K562 (cell line): ENCODE results near the gene TRIM25. TPM values are rescaled to one million over a fixed set of nuclear protein-coding genes. Genes with fewer than 3 reads are reported as not detected.

Source experiments
- ARHGAP35 ChIP-seq: fragments of 450-650 bp; IDR thresholded peaks from 2 replicates; pipeline ENCODE4 v1.6.1; 2018; ENCODE audit not compliant: partially characterized antibody
- CBFB ChIP-seq: sonication (generic); formaldehyde crosslinking; IDR thresholded peaks from 2 replicates; pipeline ENCODE4 v1.4.0; 2020; ENCODE audit warnings: mild to moderate bottlenecking, missing genetic modification reagents
- FOXA1 ChIP-seq: fragments of 450-650 bp; IDR thresholded peaks from 2 replicates; pipeline ENCODE4 v1.6.1; 2016; ENCODE audit warnings: mild to moderate bottlenecking, borderline replicate concordance
- HLTF ChIP-seq: fragments of 450-650 bp; IDR thresholded peaks from 2 replicates; pipeline ENCODE4 v1.6.1; 2016
- KLF13 ChIP-seq: fragments of 450-650 bp; IDR thresholded peaks from 2 replicates; pipeline ENCODE4 v1.6.1; 2016; ENCODE audit warnings: missing genetic modification characterization, low read depth, mild to moderate bottlenecking, missing compliant biosample characterization, moderate library complexity, borderline replicate concordance
- MYBL2 ChIP-seq, 2 experiments: fragments of 450-650 bp in 1 of 2; sonication (generic) in 1 of 2; formaldehyde crosslinking in 1 of 2; IDR thresholded peaks; 2 replicates each; pipeline versions ENCODE4 v1.6.1 to v1.8.1; 2017 to 2022; ENCODE audit warnings: borderline replicate concordance in 1 of 2, inconsistent platforms in 1 of 2, low read depth in 1 of 2, mild to moderate bottlenecking in 1 of 2, missing genetic modification reagents in 1 of 2, moderate library complexity in 1 of 2
- POLR2A ChIP-seq: fragments of 450-650 bp; conservative IDR thresholded peaks from 2 replicates; pipeline ENCODE4 v1.6.1; 2016
- RBM14 ChIP-seq: fragments of 200-400 bp; formaldehyde crosslinking; IDR thresholded peaks from 2 replicates; pipeline ENCODE4 v1.6.1; 2018; ENCODE audit warnings: low read depth, mild to moderate bottlenecking, low read length, moderate library complexity, borderline replicate concordance; ENCODE audit not compliant: insufficient read depth
- SP2 ChIP-seq: IDR thresholded peaks from 2 replicates; pipeline ENCODE4 v1.6.1; 2011; ENCODE audit warnings: mild to moderate bottlenecking, low read depth, low read length, moderate library complexity; ENCODE audit not compliant: poor library complexity, severe bottlenecking; ENCODE audit errors: extremely low read depth
- SRSF1 ChIP-seq: fragments of 200-400 bp; formaldehyde crosslinking; IDR thresholded peaks from 2 replicates; pipeline ENCODE4 v1.6.1; 2017; ENCODE audit warnings: mild to moderate bottlenecking, low read depth, low read length, moderate library complexity
- TAF1 ChIP-seq: IDR thresholded peaks from 2 replicates; pipeline ENCODE4 v1.6.1; 2011; ENCODE audit warnings: mild to moderate bottlenecking, low read length, moderate library complexity; ENCODE audit not compliant: insufficient read depth, control insufficient read depth, severe bottlenecking; ENCODE audit errors: extremely low read depth
- TAF7 ChIP-seq: fragments of 450-650 bp; IDR thresholded peaks from 2 replicates; pipeline ENCODE4 v1.6.1; 2016; ENCODE audit warnings: missing genetic modification characterization, missing compliant biosample characterization
- TRIM28 ChIP-seq: fragments of 450-650 bp; IDR thresholded peaks from 2 replicates; pipeline ENCODE4 v1.6.1; 2017
- ZNF165 ChIP-seq: fragments of 250-450 bp; sonication (Bioruptor Pico); IDR thresholded peaks from 2 replicates; pipeline ENCODE4 v1.4.0; 2020; ENCODE audit warnings: borderline replicate concordance
- ZNF699 ChIP-seq: fragments of 250-450 bp; sonication (Bioruptor Pico); IDR thresholded peaks from 2 replicates; pipeline ENCODE4 v1.8.0; 2021; ENCODE audit warnings: mild to moderate bottlenecking, moderate library complexity; ENCODE audit not compliant: insufficient replicate concordance
- ZNF766 ChIP-seq: fragments of 200-800 bp; sonication (Bioruptor generic); conservative IDR thresholded peaks from 2 replicates; pipeline ENCODE4 v1.6.1; 2016; ENCODE audit warnings: missing genetic modification characterization, missing compliant biosample characterization
- polyA plus RNA-seq, 8 experiments: library from polyadenylated mRNA; depleted of rRNA in 4 of 8; stranded (reverse) in 5 of 8; unstranded in 3 of 8; fragments of >200 nt; fragmentation: Nextera tagmentation in 2 of 8; fragmentation: Illumina TruSeq in 1 of 8; extraction: Ambion mirVana in 2 of 8; extraction: Trizol in 1 of 8; gene quantifications; 2 replicates each; pipeline versions ENCODE4 v1.2.1 to v1.2.3, GENCODE V29; 2011 to 2014; ENCODE audit warnings: inconsistent platforms in 1 of 8, missing spikeins in 1 of 8
- total RNA-seq, 7 experiments: library from RNA; depleted of rRNA in 6 of 7; stranded (reverse); fragments of >200 nt in 6 of 7; fragmentation: Illumina TruSeq in 2 of 7; extraction: Trizol in 2 of 7; gene quantifications; 2 replicates each; pipeline versions ENCODE4 v1.2.1 to v1.2.3, GENCODE V29; 2011 to 2021; ENCODE audit warnings: low replicate concordance in 1 of 7
- TF ChIP-seq, protein P1 (sequence below), 3 experiments: fragments of 200-800 bp in 1 of 3; fragments of 250-450 bp in 1 of 3; fragments of 450-650 bp in 1 of 3; sonication (Bioruptor Pico) in 1 of 3; sonication (Bioruptor generic) in 1 of 3; formaldehyde crosslinking in 1 of 3; IDR thresholded peaks; 2 replicates each; pipeline versions ENCODE4 v1.6.1 to v1.8.0; 2016 to 2022; ENCODE audit warnings: mild to moderate bottlenecking in 2 of 3, missing genetic modification characterization in 2 of 3, missing compliant biosample characterization in 1 of 3, moderate library complexity in 1 of 3
- TF ChIP-seq, protein P2 (sequence below): sonication (generic); formaldehyde crosslinking; IDR thresholded peaks from 2 replicates; pipeline ENCODE4 v1.9.0; 2022; ENCODE audit warnings: mild to moderate bottlenecking, missing genetic modification reagents
- TF ChIP-seq, protein P3 (sequence below): fragments of 450-650 bp; IDR thresholded peaks from 2 replicates; pipeline ENCODE4 v1.6.1; 2016; ENCODE audit warnings: antibody characterized with exemption
- TF ChIP-seq, protein P4 (sequence below): fragments of 250-450 bp; sonication (Bioruptor Pico); IDR thresholded peaks from 2 replicates; pipeline ENCODE4 v1.5.1; 2021; ENCODE audit warnings: mild to moderate bottlenecking

The TRIM25 gene
- total and polyA plus RNA-seq, 9 of the 15 experiments (the other 6 are each of a cell fraction or from before 2014, with no cell fraction given) = 5.9 to 49.5 (median 24.5) TPM

DNA sequence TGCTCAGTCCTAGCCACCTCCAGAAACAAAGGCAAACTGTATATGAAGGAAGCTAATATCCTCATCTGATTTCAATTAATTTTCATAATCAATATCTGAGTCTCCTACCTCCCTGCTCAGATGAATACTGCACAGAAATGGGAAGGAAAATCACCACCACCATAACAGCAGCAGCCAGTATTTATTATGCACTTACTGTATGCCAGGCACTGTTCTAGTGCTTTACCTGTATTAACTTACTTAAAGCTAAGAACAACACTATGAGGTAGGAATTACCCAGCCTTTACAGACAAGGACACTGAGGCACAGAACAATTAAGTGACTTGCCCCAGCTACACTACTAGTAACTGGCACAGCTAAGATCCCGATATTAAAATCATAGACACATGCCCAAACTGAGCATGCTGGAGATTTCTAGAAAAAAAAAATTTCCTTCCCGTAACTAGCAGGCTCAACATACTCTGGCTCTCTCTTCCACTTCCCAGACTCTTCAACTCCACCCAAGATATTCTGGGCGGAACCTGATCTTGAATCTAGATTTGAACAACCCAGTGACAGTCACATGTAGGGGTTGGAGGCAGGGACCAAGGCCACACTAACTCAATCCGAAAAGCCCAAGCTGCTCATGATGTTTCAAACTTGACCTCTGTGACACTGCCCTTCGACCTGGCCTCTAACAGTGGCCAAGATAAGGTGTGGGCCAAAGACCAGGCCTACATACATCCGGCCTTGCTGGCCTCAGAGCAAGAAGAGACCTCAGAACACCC, 3.9 kb downstream of the TRIM25 start (continued):
- TF ChIP-seq, protein P1, sequence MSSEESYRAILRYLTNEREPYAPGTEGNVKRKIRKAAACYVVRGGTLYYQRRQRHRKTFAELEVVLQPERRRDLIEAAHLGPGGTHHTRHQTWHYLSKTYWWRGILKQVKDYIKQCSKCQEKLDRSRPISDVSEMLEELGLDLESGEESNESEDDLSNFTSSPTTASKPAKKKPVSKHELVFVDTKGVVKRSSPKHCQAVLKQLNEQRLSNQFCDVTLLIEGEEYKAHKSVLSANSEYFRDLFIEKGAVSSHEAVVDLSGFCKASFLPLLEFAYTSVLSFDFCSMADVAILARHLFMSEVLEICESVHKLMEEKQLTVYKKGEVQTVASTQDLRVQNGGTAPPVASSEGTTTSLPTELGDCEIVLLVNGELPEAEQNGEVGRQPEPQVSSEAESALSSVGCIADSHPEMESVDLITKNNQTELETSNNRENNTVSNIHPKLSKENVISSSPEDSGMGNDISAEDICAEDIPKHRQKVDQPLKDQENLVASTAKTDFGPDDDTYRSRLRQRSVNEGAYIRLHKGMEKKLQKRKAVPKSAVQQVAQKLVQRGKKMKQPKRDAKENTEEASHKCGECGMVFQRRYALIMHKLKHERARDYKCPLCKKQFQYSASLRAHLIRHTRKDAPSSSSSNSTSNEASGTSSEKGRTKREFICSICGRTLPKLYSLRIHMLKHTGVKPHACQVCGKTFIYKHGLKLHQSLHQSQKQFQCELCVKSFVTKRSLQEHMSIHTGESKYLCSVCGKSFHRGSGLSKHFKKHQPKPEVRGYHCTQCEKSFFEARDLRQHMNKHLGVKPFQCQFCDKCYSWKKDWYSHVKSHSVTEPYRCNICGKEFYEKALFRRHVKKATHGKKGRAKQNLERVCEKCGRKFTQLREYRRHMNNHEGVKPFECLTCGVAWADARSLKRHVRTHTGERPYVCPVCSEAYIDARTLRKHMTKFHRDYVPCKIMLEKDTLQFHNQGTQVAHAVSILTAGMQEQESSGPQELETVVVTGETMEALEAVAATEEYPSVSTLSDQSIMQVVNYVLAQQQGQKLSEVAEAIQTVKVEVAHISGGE (CRISPR knock-in tag; IDR thresholded peaks at IDR 0.05) = no peak
- TF ChIP-seq, protein P2, sequence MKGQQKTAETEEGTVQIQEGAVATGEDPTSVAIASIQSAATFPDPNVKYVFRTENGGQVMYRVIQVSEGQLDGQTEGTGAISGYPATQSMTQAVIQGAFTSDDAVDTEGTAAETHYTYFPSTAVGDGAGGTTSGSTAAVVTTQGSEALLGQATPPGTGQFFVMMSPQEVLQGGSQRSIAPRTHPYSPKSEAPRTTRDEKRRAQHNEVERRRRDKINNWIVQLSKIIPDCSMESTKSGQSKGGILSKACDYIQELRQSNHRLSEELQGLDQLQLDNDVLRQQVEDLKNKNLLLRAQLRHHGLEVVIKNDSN (CRISPR knock-in tag) = peak; percentile 77
- TF ChIP-seq ZNF766 (CRISPR knock-in tag) (peak; percentile 63; the same call in 1 of the 2 replicates), MYBL2 (IDR thresholded peaks at IDR 0.05; ENCODE audit: low read depth) (peak; percentile 76), MYBL2 (CRISPR knock-in tag; IDR thresholded peaks at IDR 0.05; ENCODE audit: borderline replicate concordance) (no peak), ZNF165 (CRISPR knock-in tag) (peak; percentile 87; the same call in 1 of the 2 replicates), TRIM28 (0 out of 2 replicates have a peak, but pooled peaks have one; percentile 23), ARHGAP35 (no peak), TAF1 (no peak), FOXA1 (no peak), ZNF699 (CRISPR knock-in tag) (no peak), CBFB (CRISPR knock-in tag) (no peak), POLR2A (no peak), SRSF1 (no peak), KLF13 (tag) (no peak), SP2 (no peak), TAF7 (no peak), HLTF (no peak), RBM14 (no peak)
- TF ChIP-seq, protein P3, sequence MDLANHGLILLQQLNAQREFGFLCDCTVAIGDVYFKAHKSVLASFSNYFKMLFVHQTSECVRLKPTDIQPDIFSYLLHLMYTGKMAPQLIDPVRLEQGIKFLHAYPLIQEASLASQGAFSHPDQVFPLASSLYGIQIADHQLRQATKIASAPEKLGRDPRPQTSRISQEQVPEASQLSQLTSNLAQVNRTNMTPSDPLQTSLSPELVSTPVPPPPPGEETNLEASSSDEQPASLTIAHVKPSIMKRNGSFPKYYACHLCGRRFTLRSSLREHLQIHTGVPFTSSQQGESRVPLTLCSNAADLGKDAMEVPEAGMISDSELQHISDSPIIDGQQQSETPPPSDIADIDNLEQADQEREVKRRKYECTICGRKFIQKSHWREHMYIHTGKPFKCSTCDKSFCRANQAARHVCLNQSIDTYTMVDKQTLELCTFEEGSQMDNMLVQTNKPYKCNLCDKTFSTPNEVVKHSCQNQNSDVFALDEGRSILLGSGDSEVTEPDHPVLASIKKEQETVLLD = no peak
- TF ChIP-seq, protein P4, sequence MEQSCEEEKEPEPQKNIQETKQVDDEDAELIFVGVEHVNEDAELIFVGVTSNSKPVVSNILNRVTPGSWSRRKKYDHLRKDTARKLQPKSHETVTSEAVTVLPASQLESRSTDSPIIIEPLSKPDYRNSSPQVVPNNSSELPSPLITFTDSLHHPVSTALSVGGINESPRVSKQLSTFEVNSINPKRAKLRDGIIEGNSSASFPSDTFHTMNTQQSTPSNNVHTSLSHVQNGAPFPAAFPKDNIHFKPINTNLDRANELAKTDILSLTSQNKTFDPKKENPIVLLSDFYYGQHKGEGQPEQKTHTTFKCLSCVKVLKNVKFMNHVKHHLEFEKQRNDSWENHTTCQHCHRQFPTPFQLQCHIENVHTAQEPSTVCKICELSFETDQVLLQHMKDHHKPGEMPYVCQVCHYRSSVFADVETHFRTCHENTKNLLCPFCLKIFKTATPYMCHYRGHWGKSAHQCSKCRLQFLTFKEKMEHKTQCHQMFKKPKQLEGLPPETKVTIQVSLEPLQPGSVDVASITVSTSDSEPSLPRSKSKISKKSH (CRISPR knock-in tag) = no peak
